ENCODE results near the gene WDR73.

WDR73 gene

GRCh38 chr15:84594617-84595290, 59.3 kb downstream of the WDR73 start:
- no peak for DNase-seq (ENCODE audit: low read depth, low spot score)
- Histone ChIP-seq H3K36me3 (ENCODE audit: insufficient read depth, low read length) (no peaks in the 10 kb centered on the region), H3K9ac (ENCODE audit: insufficient read length) (no peak overlapping the region), H3K9me3 (ENCODE audit: low read depth, low read length) (no peaks in the 10 kb centered on the region), H3K27ac (no peak overlapping the region), H3K4me3 (no peak overlapping the region)
- TF ChIP-seq POLR2AphosphoS5 (IDR thresholded peaks at IDR 0.05; ENCODE audit: borderline replicate concordance, low read depth, low read length) (no peak), FOXP2 (optimal IDR thresholded peaks at IDR 0.05; ENCODE audit: control extremely low read depth, extremely low read length, insufficient read depth) (no peak), EZH2 (IDR thresholded peaks at IDR 0.05) (no peak)

- DNase-seq (ENCODE audit: low read depth, low spot score): no peak
Measured at GRCh38 chr15:84591815-84592214, 62.3 kb downstream of the WDR73 start.

GRCh38 chr15:84590406-84590805, 63.7 kb downstream of the WDR73 start:
- Histone ChIP-seq H3K9me3 (ENCODE audit: low read depth, low read length) (no peaks in the 10 kb centered on the region), H3K9ac (ENCODE audit: insufficient read length) (no peak overlapping the region), H3K27ac (no peak overlapping the region), H3K36me3 (ENCODE audit: insufficient read depth, low read length) (no peaks in the 10 kb centered on the region), H3K4me3 (no peak overlapping the region)
- TF ChIP-seq FOXP2 (optimal IDR thresholded peaks at IDR 0.05; ENCODE audit: control extremely low read depth, extremely low read length, insufficient read depth): no peak
- no peak for TF ChIP-seq POLR2AphosphoS5 (IDR thresholded peaks at IDR 0.05; ENCODE audit: borderline replicate concordance, low read depth, low read length)
- no peak for TF ChIP-seq EZH2 (IDR thresholded peaks at IDR 0.05)
- no peak for DNase-seq (ENCODE audit: low read depth, low spot score)

More at GRCh38 chr15:84591815-84592214, 62.3 kb downstream of the WDR73 start:
- Histone ChIP-seq H3K9ac (ENCODE audit: insufficient read length) (no peak overlapping the region), H3K4me3 (no peak overlapping the region), H3K36me3 (ENCODE audit: insufficient read depth, low read length) (no peaks in the 10 kb centered on the region), H3K9me3 (ENCODE audit: low read depth, low read length) (no peaks in the 10 kb centered on the region), H3K27ac (no peak overlapping the region)
- TF ChIP-seq EZH2 (IDR thresholded peaks at IDR 0.05) (no peak), POLR2AphosphoS5 (IDR thresholded peaks at IDR 0.05; ENCODE audit: borderline replicate concordance, low read depth, low read length) (no peak), FOXP2 (optimal IDR thresholded peaks at IDR 0.05; ENCODE audit: control extremely low read depth, extremely low read length, insufficient read depth) (no peak)
